T-helper 2 cell treated with Interferon-gamma antibody and Interleukin-4, amounts not matched to agents 5 μg/mL and 100 μg/mL, for 36 hours (primary cell): Measurements from ENCODE around the gene MFAP3L.
A peak's percentile ranks its signal among the peaks of the same experiment; 100 is the strongest.

Experiments used
- DNase-seq: peaks from one replicate; pipeline ENCODE4 v3.0.0; 2021; ENCODE audit warnings: low spot score
- H3K27ac Mint-ChIP-seq: one replicate; pipeline ENCODE4 v1.8.0; 2021; ENCODE audit warnings: mild to moderate bottlenecking, mixed read lengths
- H3K27me3 Mint-ChIP-seq: one replicate; pipeline ENCODE4 v1.8.0; 2021; ENCODE audit warnings: low read depth, mixed read lengths
- H3K36me3 Mint-ChIP-seq: one replicate; pipeline ENCODE4 v1.8.0; 2021; ENCODE audit warnings: low read depth, mixed read lengths
- H3K4me1 Mint-ChIP-seq: one replicate; pipeline ENCODE4 v1.8.0; 2021; ENCODE audit warnings: low read depth, mixed read lengths
- H3K4me3 Mint-ChIP-seq: one replicate; pipeline ENCODE4 v1.8.0; 2022; ENCODE audit warnings: mild to moderate bottlenecking, moderate library complexity, mixed read lengths
- H3K9me3 Mint-ChIP-seq: one replicate; pipeline ENCODE4 v1.8.0; 2021; ENCODE audit warnings: mixed read lengths

MFAP3L gene

DNA sequence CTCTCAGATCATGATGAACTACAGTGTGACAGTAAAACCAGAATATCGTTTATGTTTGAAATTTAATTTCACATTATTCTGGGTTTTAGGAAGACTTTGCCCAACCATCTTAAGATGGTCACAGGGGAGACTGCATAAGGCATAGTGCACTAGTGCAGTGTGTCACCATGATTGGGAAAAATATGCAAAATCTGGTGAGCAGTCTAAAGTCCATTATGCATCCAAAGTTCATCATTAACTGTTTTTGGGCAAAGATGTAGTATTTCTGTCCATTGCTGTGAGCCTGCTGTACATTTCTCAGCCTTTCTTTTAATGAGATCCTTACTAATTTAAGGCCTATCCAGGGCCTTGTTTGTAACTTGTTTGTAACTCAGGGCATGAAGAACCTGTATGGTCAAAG lies 11.3 kb upstream of the MFAP3L start:
- no peaks in the 10 kb centered on the region for H3K9me3 Mint-ChIP-seq
- DNase-seq, result no peak
- H3K36me3 Mint-ChIP-seq, result no peaks in the 10 kb centered on the region
- H3K4me3 Mint-ChIP-seq, result no peak overlapping the region
- no peaks in the 10 kb centered on the region for H3K4me1 Mint-ChIP-seq
- peaks cover 5% of the 10 kb centered on the region for H3K27me3 Mint-ChIP-seq
- no peak overlapping the region for H3K27ac Mint-ChIP-seq

DNA sequence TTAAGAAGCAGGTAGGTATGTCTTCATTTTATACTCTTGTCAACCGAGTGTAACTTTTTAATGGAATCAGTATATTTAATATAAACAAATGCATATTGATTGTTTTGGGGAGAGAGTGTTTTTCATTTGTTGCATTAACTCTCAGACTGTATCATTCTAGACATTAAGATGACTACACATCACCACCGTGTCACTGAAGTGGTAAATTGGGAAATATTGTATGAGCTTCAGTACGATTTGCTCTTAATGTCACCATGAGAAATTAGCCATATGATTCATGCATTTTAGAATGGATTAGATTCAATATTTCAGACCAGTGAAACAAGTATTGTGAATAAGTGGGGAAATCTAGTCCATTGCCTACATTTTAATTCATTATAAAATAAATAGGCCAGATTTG lies 9.7 kb upstream of the MFAP3L start:
- no peaks in the 10 kb centered on the region for H3K4me1 Mint-ChIP-seq
- no peak for DNase-seq
- H3K27me3 Mint-ChIP-seq, result peaks cover 10% of the 10 kb centered on the region
- H3K9me3 Mint-ChIP-seq, result no peaks in the 10 kb centered on the region
- no peak overlapping the region for H3K27ac Mint-ChIP-seq
- H3K36me3 Mint-ChIP-seq, result no peaks in the 10 kb centered on the region
- H3K4me3 Mint-ChIP-seq, result no peak overlapping the region

DNA sequence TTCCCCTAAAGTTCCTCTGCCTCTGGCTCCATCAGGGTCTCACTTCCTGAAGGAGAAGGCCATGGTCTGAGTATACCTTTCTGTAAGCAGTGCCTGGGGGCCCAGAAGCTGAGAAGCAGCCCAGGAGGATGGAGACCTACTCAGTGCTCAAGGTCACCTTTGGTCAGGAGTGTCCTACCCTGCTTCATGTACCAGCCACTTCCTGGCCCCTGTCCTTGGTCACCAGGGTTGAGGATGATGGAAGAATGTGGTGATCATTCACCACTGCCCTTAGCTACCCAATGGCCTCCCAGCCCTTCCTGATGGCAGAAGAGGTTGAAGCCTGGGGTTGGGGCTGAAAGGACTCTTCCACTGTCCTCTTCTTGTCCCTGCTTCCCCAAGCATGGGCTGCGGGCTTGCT lies 9.0 kb upstream of the MFAP3L start:
- no peak overlapping the region for H3K4me3 Mint-ChIP-seq
- H3K27me3 Mint-ChIP-seq, result peaks cover 14% of the 10 kb centered on the region
- no peaks in the 10 kb centered on the region for H3K4me1 Mint-ChIP-seq
- no peak for DNase-seq
- H3K36me3 Mint-ChIP-seq, result no peaks in the 10 kb centered on the region
- no peaks in the 10 kb centered on the region for H3K9me3 Mint-ChIP-seq
- H3K27ac Mint-ChIP-seq, result no peak overlapping the region

DNA sequence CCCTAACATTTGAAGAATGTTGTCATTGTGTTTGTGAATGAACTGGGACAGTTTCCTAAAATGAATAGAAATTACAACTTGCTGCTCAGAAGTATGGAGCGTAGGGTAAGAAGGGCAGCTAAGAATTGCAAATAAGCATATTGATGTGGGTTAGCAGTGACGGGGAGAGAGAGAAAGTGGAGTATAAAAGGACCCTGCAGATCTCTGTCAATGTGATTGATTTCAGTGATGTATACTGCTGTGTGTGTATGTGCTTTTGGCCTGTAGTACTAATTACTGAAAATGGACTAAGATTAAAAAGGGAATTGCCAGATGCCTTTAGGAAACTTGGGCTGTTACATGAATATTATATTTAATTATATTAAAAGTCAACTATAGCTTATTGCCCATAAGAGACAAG lies 7.8 kb upstream of the MFAP3L start:
- Mint-ChIP-seq H3K27ac (no peak overlapping the region), H3K36me3 (no peaks in the 10 kb centered on the region), H3K27me3 (peaks cover 22% of the 10 kb centered on the region), H3K4me1 (no peaks in the 10 kb centered on the region), H3K9me3 (no peaks in the 10 kb centered on the region), H3K4me3 (no peak overlapping the region)
- DNase-seq, result no peak

DNA sequence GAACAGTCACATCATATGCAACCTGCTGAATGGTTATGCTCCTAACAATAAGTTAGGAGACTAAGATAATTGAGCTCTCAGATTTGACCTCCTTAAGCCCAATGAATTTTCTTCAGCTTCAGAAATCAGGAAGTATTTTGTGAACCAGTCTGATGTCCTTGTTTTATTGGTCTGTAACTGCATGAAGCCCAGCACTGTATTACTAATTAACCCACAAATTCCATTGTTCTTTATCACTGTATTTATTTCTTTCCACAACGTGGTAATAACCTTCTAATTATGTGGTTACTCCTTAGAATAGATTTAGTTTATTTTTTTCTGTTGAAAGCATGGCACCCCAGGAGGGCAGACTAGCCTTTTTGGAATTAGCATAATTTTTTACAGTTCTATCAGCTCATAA lies 3.9 kb upstream of the MFAP3L start:
- DNase-seq, result no peak
- no peaks in the 10 kb centered on the region for H3K36me3 Mint-ChIP-seq
- no peak overlapping the region for H3K27ac Mint-ChIP-seq
- no peak overlapping the region for H3K4me3 Mint-ChIP-seq
- H3K9me3 Mint-ChIP-seq, result peaks cover 5% of the 10 kb centered on the region
- peaks cover 3% of the 10 kb centered on the region for H3K4me1 Mint-ChIP-seq
- peaks cover 49% of the 10 kb centered on the region for H3K27me3 Mint-ChIP-seq

DNA sequence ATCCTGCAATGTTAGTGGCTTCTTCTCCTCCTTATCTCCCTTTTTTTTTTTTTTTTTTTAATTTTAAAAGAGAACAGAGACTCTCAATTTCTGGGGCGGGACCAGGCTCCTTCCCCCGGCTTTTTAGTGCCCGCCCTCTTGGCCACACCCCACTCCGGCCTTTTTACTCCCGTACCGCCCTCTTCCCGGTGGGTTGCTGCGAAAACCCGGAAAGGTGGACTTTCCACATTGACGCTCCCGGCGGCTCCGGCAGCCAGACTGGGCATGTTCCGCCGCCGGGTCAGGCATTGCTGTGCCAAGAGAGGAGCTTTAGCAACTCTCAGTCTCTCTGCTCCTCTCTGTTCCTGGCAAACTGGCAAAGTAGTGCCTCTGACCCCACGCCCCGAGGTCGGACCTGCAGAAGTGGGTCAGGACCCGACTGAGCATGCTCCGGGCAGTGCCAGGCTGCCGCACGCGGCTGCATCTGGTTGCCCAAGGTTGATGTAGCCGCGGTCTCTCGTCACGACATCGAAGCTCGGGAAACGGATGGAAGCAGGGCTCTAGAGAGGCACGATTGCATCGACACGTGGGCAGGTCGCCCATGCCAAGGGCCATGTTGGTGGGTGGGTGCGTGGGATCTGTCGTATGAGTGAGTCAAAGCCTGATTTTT lies 1.1 kb upstream of the MFAP3L start:
- Mint-ChIP-seq H3K27me3 (peaks cover 66% of the 10 kb centered on the region), H3K4me3 (peak overlapping the region; percentile 90), H3K9me3 (peaks cover 5% of the 10 kb centered on the region), H3K27ac (peak overlapping the region; percentile 31), H3K4me1 (peaks cover 3% of the 10 kb centered on the region), H3K36me3 (no peaks in the 10 kb centered on the region)
- peak; percentile 84 for DNase-seq

DNA sequence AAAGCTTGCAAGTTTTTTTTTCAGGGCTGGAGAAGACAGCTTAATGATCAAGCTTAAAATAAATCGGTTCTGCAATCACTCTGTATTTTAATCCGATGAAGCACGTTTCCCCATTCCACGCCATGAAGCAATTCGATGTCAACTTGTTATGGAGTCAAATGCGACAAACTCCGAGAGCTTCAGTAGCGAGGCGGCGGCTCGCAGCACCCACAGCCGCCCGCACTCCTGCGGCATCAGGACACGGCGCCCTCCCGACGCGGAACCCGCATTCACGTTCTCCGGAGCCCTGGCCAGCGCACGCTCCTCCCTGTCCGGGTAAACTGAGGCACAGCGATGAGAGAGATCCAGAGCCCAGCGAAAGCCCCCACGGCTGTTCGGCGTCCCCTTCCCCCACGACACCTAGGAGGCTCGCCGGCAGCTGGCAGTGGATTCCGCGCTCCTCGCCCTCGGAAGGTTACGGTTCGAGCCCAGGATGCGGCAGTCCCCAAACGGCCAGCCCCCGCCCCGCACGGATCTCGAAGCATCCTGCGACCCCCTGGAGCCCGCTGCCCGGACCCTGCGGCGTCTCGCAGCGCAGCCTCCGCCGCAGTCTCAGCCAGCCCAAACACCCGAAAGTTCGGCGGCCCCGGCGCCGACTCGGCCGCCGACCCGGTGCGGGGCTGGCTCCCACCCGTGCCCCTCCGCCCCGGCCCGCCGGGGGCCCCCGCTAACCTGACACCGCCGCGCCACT lies 507 bp downstream of the MFAP3L start:
- H3K27me3 Mint-ChIP-seq, result peaks cover 62% of the 10 kb centered on the region
- DNase-seq, result no peak
- H3K27ac Mint-ChIP-seq, result no peak overlapping the region
- H3K36me3 Mint-ChIP-seq, result no peaks in the 10 kb centered on the region
- peaks cover 3% of the 10 kb centered on the region for H3K4me1 Mint-ChIP-seq
- peak overlapping the region; percentile 71 for H3K4me3 Mint-ChIP-seq
- H3K9me3 Mint-ChIP-seq, result peaks cover 5% of the 10 kb centered on the region

DNA sequence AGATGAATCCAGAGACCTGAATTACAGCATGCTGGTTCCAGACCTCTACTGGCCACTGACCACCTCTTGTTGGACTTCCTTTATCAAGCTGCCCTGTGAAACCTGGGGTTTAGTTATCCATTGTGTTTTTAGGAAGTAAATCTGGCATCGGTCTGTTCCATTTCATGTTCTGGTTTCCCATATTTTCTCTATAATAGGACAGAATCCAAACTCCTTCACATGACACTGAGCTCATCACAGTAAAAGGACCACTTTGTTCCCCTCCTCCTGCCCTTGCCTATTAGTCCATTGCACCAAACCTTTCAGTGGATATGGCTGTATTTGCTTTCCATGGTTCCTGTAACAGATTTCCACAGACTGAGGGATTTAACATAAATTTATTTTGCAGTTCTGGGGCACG lies 4.0 kb downstream of the MFAP3L start:
- H3K27ac Mint-ChIP-seq, result no peak overlapping the region
- no peak overlapping the region for H3K4me3 Mint-ChIP-seq
- no peaks in the 10 kb centered on the region for H3K4me1 Mint-ChIP-seq
- H3K9me3 Mint-ChIP-seq, result no peaks in the 10 kb centered on the region
- no peaks in the 10 kb centered on the region for H3K36me3 Mint-ChIP-seq
- H3K27me3 Mint-ChIP-seq, result peaks cover 34% of the 10 kb centered on the region
- no peak for DNase-seq

DNA sequence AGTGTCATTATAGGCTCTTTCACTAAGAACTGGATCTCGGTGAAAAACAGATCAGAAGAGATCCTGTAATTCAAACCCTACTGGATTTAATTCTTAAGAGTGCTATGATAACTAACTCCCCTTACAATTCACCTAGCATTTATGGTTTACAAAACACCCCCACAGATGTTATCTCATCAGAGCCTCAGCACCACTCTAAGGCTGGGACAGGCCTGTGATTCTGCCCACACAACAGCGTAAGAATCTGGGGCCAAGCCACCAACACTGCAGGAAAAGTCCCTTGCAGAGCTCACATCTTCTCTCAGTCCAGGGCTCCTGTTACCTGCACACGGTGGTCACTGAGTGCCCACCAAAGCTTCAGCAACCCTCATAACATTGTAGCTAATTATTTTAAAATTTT lies 8.9 kb downstream of the MFAP3L start:
- Mint-ChIP-seq H3K9me3 (no peaks in the 10 kb centered on the region), H3K27me3 (peaks cover 3% of the 10 kb centered on the region), H3K4me1 (no peaks in the 10 kb centered on the region), H3K4me3 (no peak overlapping the region), H3K36me3 (no peaks in the 10 kb centered on the region), H3K27ac (no peak overlapping the region)
- no peak for DNase-seq

DNA sequence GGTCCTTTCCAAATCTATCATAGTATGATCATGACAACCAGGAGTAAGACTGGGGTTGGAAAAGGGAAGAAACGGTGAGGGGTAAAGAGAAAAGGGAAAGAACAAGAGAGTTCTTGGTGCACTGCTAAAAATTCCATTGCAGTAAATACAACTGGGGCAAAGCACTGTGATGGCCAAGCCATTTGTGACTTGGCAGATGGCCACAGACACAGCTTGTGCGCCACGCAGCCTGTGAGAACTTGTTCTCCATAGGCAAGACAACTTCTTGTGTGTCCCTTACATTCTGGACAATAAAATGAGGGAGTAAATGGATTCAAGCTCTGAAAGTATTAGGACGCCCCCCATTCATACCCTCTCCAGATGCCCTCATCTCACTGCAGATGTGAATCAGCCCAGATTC lies 10.9 kb downstream of the MFAP3L start:
- no peak for DNase-seq
- Mint-ChIP-seq H3K9me3 (no peaks in the 10 kb centered on the region), H3K27me3 (no peaks in the 10 kb centered on the region), H3K36me3 (no peaks in the 10 kb centered on the region), H3K4me1 (no peaks in the 10 kb centered on the region), H3K4me3 (no peak overlapping the region), H3K27ac (no peak overlapping the region)

DNA sequence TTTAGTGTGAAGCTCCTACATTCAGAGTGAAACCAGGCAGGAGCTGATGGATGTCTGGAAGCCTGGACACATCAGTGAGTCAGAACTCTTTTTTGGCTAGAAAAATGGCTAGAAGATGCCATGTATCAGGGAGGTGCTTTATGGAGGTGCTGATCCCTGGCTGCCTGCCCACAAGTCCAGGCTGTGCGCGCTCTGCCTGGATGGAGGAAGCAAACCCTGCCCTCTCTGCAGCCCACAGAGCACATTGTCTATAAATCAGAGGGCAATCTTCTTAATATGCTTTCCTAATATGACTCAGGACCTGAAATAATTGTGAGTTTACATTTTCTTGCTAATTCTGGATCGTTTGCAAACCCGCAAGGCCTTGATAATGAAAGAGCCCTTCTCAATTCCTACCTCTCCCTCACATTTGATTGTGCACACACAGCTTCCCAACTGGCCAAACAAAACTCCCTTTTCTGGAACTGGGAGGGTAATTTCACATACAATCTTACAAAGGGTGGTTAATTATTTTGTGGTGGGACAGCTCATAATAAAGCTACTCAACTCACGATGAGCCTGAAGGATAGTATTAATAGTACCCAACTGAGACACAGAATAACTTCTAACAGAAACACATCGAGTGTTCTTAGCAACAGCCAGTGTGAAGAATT lies 11.7 kb downstream of the MFAP3L start:
- Mint-ChIP-seq H3K9me3 (no peaks in the 10 kb centered on the region), H3K36me3 (no peaks in the 10 kb centered on the region), H3K4me3 (no peak overlapping the region), H3K27me3 (no peaks in the 10 kb centered on the region), H3K27ac (no peak overlapping the region), H3K4me1 (no peaks in the 10 kb centered on the region)
- no peak for DNase-seq

DNA sequence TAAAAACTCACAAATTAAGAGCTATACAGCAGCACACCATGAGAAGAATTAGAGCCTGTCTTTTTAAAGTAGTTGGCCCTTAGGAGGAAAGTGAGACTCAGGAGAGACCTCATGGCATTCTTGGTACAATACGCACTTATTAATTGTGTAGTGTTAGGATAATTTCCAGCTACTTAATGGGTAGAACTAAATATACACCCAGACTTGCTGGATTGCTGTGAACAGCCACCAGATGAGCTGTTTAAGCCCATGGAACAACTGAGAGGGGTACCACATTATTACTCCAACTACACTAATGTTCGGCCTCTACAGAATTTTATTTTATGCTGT lies 13.6 kb downstream of the MFAP3L start:
- no peaks in the 10 kb centered on the region for H3K27me3 Mint-ChIP-seq
- H3K4me1 Mint-ChIP-seq, result no peaks in the 10 kb centered on the region
- DNase-seq, result no peak
- no peaks in the 10 kb centered on the region for H3K36me3 Mint-ChIP-seq
- H3K4me3 Mint-ChIP-seq, result no peak overlapping the region
- no peaks in the 10 kb centered on the region for H3K9me3 Mint-ChIP-seq
- H3K27ac Mint-ChIP-seq, result no peak overlapping the region

DNA sequence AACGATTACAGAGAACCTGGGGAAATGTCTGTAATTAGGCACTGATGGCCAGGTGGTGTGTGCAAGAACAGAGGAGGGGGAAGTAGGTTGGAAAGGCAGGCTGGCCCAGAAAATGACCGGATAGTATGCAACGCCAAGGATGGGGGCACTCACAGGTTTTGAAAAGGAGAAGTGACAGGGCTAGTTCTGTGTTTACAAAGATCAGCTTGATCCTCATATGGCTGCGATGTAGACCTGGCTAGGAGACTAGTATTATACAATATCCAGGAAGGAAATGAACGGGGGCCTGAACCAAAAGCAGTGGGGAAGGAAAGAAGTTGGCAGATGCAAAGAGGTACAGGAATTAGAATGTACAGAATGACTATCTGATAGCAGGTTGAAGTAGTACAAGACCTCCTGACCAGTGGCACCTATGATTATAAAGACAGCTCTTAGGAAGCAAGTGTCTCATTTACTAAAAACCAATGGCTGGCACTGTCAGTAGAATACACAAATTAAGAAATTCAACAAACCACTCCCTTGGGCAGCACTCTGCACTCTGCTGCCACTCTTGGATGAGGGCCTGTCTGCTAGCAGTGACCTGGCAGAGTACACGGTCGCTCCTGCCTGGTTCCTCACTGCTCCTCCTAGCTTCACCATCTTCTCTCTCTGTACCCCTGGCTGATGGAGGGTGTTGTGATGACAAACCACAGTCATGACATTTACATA lies 14.1 kb downstream of the MFAP3L start:
- no peak overlapping the region for H3K4me3 Mint-ChIP-seq
- no peak for DNase-seq
- H3K9me3 Mint-ChIP-seq, result no peaks in the 10 kb centered on the region
- no peak overlapping the region for H3K27ac Mint-ChIP-seq
- no peaks in the 10 kb centered on the region for H3K4me1 Mint-ChIP-seq
- no peaks in the 10 kb centered on the region for H3K36me3 Mint-ChIP-seq
- H3K27me3 Mint-ChIP-seq, result no peaks in the 10 kb centered on the region

DNA sequence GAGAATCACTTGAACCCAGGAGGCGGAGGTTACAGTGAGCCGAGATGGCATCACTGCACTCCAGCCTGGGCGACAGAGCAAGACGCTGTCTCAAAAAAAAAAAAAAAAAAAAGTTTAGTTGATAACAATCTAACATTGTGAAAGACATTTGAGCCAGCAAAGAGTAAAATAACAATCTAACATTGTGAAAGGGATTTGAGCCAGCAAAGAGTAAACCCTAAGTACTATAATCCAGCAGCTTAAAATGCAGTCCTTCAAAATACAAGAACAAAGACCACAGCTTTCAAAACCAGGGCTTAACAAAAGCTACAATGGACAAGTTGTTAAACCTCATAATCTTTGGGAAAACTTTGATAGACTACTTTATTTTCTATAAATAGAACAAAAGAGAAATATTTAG lies 16.9 kb downstream of the MFAP3L start:
- Mint-ChIP-seq H3K36me3 (no peaks in the 10 kb centered on the region), H3K9me3 (no peaks in the 10 kb centered on the region), H3K27ac (no peak overlapping the region), H3K4me3 (no peak overlapping the region), H3K4me1 (no peaks in the 10 kb centered on the region), H3K27me3 (no peaks in the 10 kb centered on the region)
- DNase-seq, result no peak
